Breast epithelium (tissue), 4 donors: ENCODE results near the gene ARHGAP10. TPM values are rescaled to one million over a fixed set of nuclear protein-coding genes. Genes with fewer than 3 reads are reported as not detected.
"Not testable (repeated sequence)": the region's sequence is repeated elsewhere in the genome, so short reads cannot be mapped to it uniquely, and the experiment has no call there.

Experiments used
- DNase-seq, 2 donors: peaks; one replicate each; pipeline ENCODE4 v3.0.0-alpha.2; 2019; ENCODE audit warnings: low spot score in 2 of 2
- H3K27ac ChIP-seq, 2 donors: fragments of 200-600 bp; sonication (generic) in 1 of 2; one replicate each; pipeline ENCODE4 v1.5.1; 2016 to 2019; ENCODE audit warnings: mild to moderate bottlenecking in 1 of 2
- H3K27me3 ChIP-seq, 2 donors: fragments of 200-600 bp; sonication (generic) in 1 of 2; one replicate each; pipeline versions ENCODE4 v1.5.1 to v1.6.0; 2017 to 2019; ENCODE audit warnings: control low read depth in 1 of 2, mild to moderate bottlenecking in 1 of 2
- H3K36me3 ChIP-seq: fragments of 200-600 bp; one replicate; pipeline ENCODE4 v1.5.1; 2019
- H3K4me1 ChIP-seq, 2 donors: fragments of 200-600 bp; sonication (generic); one replicate each; pipeline ENCODE4 v1.5.1; 2016 to 2019; ENCODE audit warnings: control low read depth in 1 of 2
- H3K4me3 ChIP-seq, 3 donors: fragments of 200-600 bp; sonication (generic); 1 replicate in 2 of 3; 2 replicates in 1 of 3; pipeline ENCODE4 v1.5.1; 2016 to 2019; ENCODE audit warnings: mild to moderate bottlenecking in 3 of 3, moderate library complexity in 2 of 3
- H3K9me3 ChIP-seq, 2 donors: fragments of 200-600 bp; sonication (generic) in 1 of 2; one replicate each; pipeline ENCODE4 v1.5.1; 2016 to 2019; ENCODE audit warnings: control low read depth in 1 of 2
- POLR2A ChIP-seq: fragments of 450-650 bp; IDR thresholded peaks from one replicate; pipeline ENCODE4 v1.6.1; 2016; ENCODE audit warnings: antibody characterized with exemption, mild to moderate bottlenecking, moderate library complexity
- POLR2AphosphoS5 ChIP-seq, 3 donors: sonication (generic); formaldehyde crosslinking; IDR thresholded peaks; one replicate each; pipeline ENCODE4 v1.6.1; 2017; ENCODE audit warnings: antibody characterized with exemption in 3 of 3
- intact Hi-C: fragments of 100-400 bp; cut with DNase I; formaldehyde crosslinking; loops from one replicate; pipeline ENCODE4 v1.15.1; 2023; ENCODE audit warnings: low total_unique reads
- total RNA-seq, 3 donors: library from RNA; depleted of rRNA; stranded (reverse); fragments of >200 nt; gene quantifications; one replicate each; pipeline ENCODE4 v1.1.0, GENCODE V29; 2016
- TF ChIP-seq, protein P1 (sequence below), 3 donors: fragments of 450-650 bp; IDR thresholded peaks; one replicate each; pipeline ENCODE4 v1.5.1; 2016 to 2017; ENCODE audit warnings: antibody characterized with exemption in 3 of 3, mild to moderate bottlenecking in 3 of 3, moderate library complexity in 3 of 3

ARHGAP10 gene
- total RNA-seq, 3 donors from 2014 or later = 49.5 to 138 (median 62.6) TPM

- TF ChIP-seq, protein P1, sequence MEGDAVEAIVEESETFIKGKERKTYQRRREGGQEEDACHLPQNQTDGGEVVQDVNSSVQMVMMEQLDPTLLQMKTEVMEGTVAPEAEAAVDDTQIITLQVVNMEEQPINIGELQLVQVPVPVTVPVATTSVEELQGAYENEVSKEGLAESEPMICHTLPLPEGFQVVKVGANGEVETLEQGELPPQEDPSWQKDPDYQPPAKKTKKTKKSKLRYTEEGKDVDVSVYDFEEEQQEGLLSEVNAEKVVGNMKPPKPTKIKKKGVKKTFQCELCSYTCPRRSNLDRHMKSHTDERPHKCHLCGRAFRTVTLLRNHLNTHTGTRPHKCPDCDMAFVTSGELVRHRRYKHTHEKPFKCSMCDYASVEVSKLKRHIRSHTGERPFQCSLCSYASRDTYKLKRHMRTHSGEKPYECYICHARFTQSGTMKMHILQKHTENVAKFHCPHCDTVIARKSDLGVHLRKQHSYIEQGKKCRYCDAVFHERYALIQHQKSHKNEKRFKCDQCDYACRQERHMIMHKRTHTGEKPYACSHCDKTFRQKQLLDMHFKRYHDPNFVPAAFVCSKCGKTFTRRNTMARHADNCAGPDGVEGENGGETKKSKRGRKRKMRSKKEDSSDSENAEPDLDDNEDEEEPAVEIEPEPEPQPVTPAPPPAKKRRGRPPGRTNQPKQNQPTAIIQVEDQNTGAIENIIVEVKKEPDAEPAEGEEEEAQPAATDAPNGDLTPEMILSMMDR (IDR thresholded peaks at IDR 0.05) = no peak
- TF ChIP-seq POLR2A (no peak), POLR2AphosphoS5 (IDR thresholded peaks at IDR 0.05) (no peak)
- intact Hi-C loops = no loop called here
Measured at GRCh38 chr4:148081267-148081666, 349.4 kb downstream of the ARHGAP10 start.

GRCh38 chr4:148081745-148082144 is 349.9 kb downstream of the ARHGAP10 start:
- Histone ChIP-seq H3K27me3 (no peaks in the 10 kb centered on the region), H3K36me3 (no peaks in the 10 kb centered on the region), H3K4me3 (no peak overlapping the region), H3K4me1 (no peaks in the 10 kb centered on the region), H3K27ac (no peak overlapping the region), H3K9me3 (no peaks in the 10 kb centered on the region)
- TF ChIP-seq, protein P1 (IDR thresholded peaks at IDR 0.05) = no peak
- TF ChIP-seq POLR2A (no peak), POLR2AphosphoS5 (IDR thresholded peaks at IDR 0.05) (no peak)
- DNase-seq = no peak
- intact Hi-C loops = no loop called here

More at GRCh38 chr4:148081267-148081666, 349.4 kb downstream of the ARHGAP10 start:
- DNase-seq = no peak
- H3K27ac ChIP-seq = no peak overlapping the region
- H3K4me3 ChIP-seq = no peak overlapping the region
- no peaks in the 10 kb centered on the region for H3K9me3 ChIP-seq
- H3K36me3 ChIP-seq = no peaks in the 10 kb centered on the region
- H3K4me1 ChIP-seq = no peaks in the 10 kb centered on the region
- no peaks in the 10 kb centered on the region for H3K27me3 ChIP-seq

DNA sequence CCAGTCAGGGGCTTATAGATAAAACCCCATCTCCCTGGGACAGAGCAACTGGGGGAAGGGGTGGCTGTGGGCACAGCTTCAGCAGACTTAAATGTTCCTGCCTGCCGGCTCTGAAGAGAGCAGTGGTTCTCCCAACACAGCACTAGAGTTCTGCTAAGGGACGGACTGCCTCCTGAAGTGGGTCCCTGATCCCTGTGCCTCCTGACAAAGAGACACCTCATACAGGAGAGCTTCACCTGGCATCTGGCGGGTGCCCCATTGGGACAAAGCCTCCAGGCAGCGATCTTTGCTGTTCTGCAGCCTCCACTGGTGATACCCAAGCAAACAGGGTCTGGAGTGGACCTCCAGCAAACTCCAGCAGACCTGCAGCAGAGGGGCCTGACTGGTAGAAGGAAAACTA is 351.2 kb downstream of the ARHGAP10 start:
- intact Hi-C loops, H3K4me3 ChIP-seq, H3K27me3 ChIP-seq, H3K9me3 ChIP-seq, DNase-seq, H3K4me1 ChIP-seq, H3K27ac ChIP-seq, H3K36me3 ChIP-seq: not testable (repeated sequence)

GRCh38 chr4:148089624-148090023 is 357.7 kb downstream of the ARHGAP10 start:
- DNase-seq = no peak
- H3K36me3 ChIP-seq = no peaks in the 10 kb centered on the region
- TF ChIP-seq POLR2AphosphoS5 (IDR thresholded peaks at IDR 0.05) = no peak
- TF ChIP-seq, protein P1 (IDR thresholded peaks at IDR 0.05) = no peak
- no peak for TF ChIP-seq POLR2A
- no peaks in the 10 kb centered on the region for H3K27me3 ChIP-seq
- no peak overlapping the region for H3K27ac ChIP-seq
- H3K9me3 ChIP-seq = no peaks in the 10 kb centered on the region
- no peak overlapping the region for H3K4me3 ChIP-seq
- H3K4me1 ChIP-seq = no peaks in the 10 kb centered on the region
- intact Hi-C loops = loop anchor here (5.0 kb wide), 1 partner anchor 1613 kb away; no protein-coding TSS in a partner anchor

- no peak overlapping the region for H3K27ac ChIP-seq
- intact Hi-C loops = loop anchor here (5.0 kb wide), 1 partner anchor 1612 kb away; no protein-coding TSS in a partner anchor
- no peak for DNase-seq
- no peak overlapping the region for H3K4me3 ChIP-seq
- H3K4me1 ChIP-seq = no peaks in the 10 kb centered on the region
- H3K9me3 ChIP-seq = no peaks in the 10 kb centered on the region
- H3K36me3 ChIP-seq = no peaks in the 10 kb centered on the region
- TF ChIP-seq POLR2A (no peak), POLR2AphosphoS5 (IDR thresholded peaks at IDR 0.05) (no peak)
- TF ChIP-seq, protein P1 (IDR thresholded peaks at IDR 0.05) = no peak
- no peaks in the 10 kb centered on the region for H3K27me3 ChIP-seq
Measured at GRCh38 chr4:148090029-148090428, 358.1 kb downstream of the ARHGAP10 start.
